Effector memory CD4-positive, alpha-beta T cell (primary cell): ENCODE results near the gene LGALS12.

Source experiments
- DNase-seq, 3 donors: peaks; one replicate each; pipeline ENCODE4 v3.0.0-alpha.2; 2020
- H3K27ac ChIP-seq: 2 replicates; pipeline ENCODE4 v1.7.0; 2013; ENCODE audit warnings: mild to moderate bottlenecking, low read length, moderate library complexity; ENCODE audit not compliant: insufficient read depth, poor library complexity, severe bottlenecking
- H3K27me3 ChIP-seq: replicated peaks from 2 replicates; pipeline ENCODE4 v1.7.0; 2013; ENCODE audit warnings: mild to moderate bottlenecking, low read length; ENCODE audit not compliant: insufficient read depth, control insufficient read depth, poor library complexity, severe bottlenecking
- H3K36me3 ChIP-seq: 2 replicates; pipeline ENCODE4 v1.7.0; 2013; ENCODE audit warnings: mild to moderate bottlenecking, low read length, moderate library complexity; ENCODE audit not compliant: control insufficient read depth, insufficient read depth
- H3K4me1 ChIP-seq: 2 replicates; pipeline ENCODE4 v1.7.0; 2013; ENCODE audit warnings: low read length, mild to moderate bottlenecking; ENCODE audit not compliant: control insufficient read depth, insufficient read depth, poor library complexity, severe bottlenecking
- H3K4me3 ChIP-seq: 2 replicates; pipeline ENCODE4 v1.7.0; 2013; ENCODE audit warnings: low read length, low read depth, mild to moderate bottlenecking; ENCODE audit not compliant: insufficient read depth, poor library complexity, severe bottlenecking
- H3K9me3 ChIP-seq: 2 replicates; pipeline ENCODE4 v1.7.0; 2013; ENCODE audit warnings: mild to moderate bottlenecking, low read length, moderate library complexity; ENCODE audit not compliant: control insufficient read depth

The LGALS12 gene

DNA sequence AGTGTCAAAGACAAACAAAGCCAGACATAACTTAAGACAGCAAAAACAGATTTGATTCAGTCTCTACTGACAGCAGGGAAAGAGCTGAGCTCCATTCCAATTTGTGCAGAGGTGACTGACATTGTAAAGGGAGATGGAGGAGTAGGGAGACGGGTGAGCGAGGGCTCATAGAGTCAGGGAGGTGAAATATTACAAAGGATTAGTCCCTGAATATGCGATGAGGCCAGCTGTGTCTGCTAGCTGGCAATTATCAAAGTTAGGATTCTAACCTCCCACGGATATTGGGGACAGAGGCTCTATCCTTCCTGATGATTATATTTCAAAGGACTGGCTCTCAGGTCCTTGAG is 49.0 kb downstream of the LGALS12 start:
- Histone ChIP-seq H3K27me3 (no peaks in the 10 kb centered on the region), H3K4me3 (no peak overlapping the region), H3K4me1 (peaks cover 22% of the 10 kb centered on the region), H3K9me3 (no peaks in the 10 kb centered on the region), H3K36me3 (no peaks in the 10 kb centered on the region), H3K27ac (no peak overlapping the region)
- DNase-seq, result no peak

DNA sequence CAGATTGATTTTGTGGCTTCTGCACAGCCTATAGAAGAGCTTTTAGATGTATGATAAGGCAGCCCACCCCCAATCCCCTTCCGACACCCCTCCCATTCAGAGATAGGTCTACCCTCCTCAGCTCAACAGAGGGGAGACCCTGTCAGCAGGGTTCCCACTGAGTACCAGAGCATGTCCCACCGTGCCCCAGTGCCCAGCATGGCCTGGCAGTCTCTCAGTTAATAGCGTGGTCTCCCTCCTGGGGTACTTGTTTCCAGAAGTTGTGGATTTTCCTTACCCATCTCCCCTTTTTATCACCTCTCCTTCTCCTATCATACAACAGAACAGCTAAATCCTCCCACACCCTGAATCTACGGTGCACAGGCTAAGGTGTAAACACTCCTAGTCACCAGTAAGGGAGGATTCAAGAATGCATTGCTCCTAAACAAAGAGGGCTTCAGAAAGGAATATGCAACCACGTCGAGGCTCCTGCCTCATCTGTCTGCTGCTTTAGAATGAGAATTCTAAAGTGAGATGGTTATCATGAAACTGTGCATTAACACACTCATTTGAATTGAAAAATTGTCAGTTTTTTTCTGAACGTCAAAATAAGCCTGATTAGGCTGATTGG is 50.6 kb downstream of the LGALS12 start:
- no peaks in the 10 kb centered on the region for H3K27me3 ChIP-seq
- no peak for DNase-seq
- no peak overlapping the region for H3K4me3 ChIP-seq
- H3K36me3 ChIP-seq, result no peaks in the 10 kb centered on the region
- H3K9me3 ChIP-seq, result no peaks in the 10 kb centered on the region
- H3K4me1 ChIP-seq, result peaks cover 32% of the 10 kb centered on the region
- no peak overlapping the region for H3K27ac ChIP-seq

DNA sequence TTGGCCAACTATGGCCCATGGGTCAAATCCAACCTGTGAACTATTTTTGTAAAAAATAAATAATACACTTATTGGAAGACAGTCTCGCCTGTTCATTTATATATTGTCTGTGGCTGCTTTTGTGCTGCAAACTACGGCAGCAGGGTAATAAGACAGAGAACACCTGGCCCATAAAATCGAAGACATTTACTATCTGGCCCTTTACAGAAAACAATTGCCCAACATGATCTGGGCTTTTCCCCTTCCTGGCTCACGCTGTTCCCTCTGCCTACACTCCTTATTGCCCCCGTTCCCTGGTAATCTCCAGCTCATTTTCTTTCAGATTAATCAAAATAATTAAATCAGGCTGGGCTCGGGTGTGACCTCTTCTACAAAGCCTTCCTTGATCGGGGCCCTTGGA is 51.7 kb downstream of the LGALS12 start:
- H3K27ac ChIP-seq, result no peak overlapping the region
- no peaks in the 10 kb centered on the region for H3K36me3 ChIP-seq
- H3K27me3 ChIP-seq, result no peaks in the 10 kb centered on the region
- no peak overlapping the region for H3K4me3 ChIP-seq
- H3K9me3 ChIP-seq, result no peaks in the 10 kb centered on the region
- H3K4me1 ChIP-seq, result peaks cover 31% of the 10 kb centered on the region
- no peak for DNase-seq

DNA sequence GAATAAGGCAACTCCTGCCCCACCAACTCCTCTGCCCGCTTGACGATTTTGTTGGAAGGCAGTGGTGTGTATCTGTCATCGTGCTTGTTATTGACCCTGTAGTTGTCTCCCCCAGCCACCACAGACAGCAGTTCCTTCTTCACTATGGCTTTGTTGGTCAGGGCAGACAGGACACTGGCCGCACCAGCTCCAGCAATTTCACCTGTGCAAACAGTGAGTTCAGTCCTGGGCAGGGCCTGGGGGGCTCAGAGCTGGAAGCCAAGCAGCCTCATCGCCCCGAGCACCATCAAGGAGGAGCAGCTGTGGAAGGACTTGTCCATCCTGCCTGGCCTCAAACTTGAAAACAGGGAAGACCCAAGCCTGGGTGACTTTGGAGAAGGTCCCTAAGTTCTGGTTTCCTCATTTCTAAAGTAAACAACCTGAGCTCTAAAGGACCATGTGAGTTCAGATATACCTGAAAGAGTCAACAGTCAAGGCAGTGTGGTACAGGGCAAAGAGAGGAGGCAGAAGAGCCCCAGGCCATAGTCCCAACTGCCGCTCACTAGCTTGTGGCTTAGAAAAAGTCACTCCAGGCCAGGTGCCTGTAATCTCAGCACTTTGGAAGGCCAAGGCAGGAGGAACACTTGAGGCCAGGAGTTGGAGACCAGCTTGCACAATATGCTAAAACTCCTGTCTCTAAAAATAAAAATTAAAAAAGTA is 52.7 kb downstream of the LGALS12 start:
- Histone ChIP-seq H3K36me3 (no peaks in the 10 kb centered on the region), H3K4me3 (no peak overlapping the region), H3K27me3 (no peaks in the 10 kb centered on the region), H3K9me3 (no peaks in the 10 kb centered on the region), H3K4me1 (peaks cover 21% of the 10 kb centered on the region), H3K27ac (no peak overlapping the region)
- no peak for DNase-seq

DNA sequence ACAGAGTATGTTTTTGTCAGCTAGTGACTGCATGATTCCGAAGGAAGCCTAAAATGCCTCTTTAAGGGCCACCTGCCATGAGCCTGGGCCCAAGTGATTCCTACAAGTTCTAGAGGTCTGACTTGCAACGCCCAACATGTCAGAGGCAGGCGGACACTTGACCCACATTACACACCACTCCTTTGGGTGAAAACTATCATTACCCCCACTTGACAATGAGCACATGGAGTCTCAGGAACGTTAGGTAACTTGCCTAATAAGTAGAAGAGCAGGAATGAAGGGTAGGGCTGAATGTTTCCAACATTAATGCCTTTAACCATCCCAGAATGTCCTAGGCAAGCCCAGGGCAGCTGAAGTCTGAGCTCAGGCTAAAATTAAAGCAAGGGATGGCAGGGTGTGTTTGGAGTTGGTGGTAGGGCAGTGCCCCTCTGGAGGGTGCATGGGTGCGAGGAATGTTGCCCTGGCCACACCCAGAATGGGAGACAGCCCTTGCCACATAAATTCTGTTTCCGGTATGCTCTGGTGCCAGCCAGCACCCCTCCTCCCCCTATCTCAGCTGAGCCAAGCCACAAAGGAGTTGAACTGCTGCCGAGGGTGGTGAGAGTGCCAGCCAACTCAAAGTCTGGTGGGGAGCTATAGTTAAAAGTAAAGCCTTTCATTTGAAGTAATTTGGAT is 54.8 kb downstream of the LGALS12 start:
- DNase-seq, result no peak
- Histone ChIP-seq H3K4me3 (no peak overlapping the region), H3K27ac (no peak overlapping the region), H3K36me3 (no peaks in the 10 kb centered on the region), H3K9me3 (no peaks in the 10 kb centered on the region), H3K27me3 (no peaks in the 10 kb centered on the region), H3K4me1 (peaks cover 20% of the 10 kb centered on the region)

DNA sequence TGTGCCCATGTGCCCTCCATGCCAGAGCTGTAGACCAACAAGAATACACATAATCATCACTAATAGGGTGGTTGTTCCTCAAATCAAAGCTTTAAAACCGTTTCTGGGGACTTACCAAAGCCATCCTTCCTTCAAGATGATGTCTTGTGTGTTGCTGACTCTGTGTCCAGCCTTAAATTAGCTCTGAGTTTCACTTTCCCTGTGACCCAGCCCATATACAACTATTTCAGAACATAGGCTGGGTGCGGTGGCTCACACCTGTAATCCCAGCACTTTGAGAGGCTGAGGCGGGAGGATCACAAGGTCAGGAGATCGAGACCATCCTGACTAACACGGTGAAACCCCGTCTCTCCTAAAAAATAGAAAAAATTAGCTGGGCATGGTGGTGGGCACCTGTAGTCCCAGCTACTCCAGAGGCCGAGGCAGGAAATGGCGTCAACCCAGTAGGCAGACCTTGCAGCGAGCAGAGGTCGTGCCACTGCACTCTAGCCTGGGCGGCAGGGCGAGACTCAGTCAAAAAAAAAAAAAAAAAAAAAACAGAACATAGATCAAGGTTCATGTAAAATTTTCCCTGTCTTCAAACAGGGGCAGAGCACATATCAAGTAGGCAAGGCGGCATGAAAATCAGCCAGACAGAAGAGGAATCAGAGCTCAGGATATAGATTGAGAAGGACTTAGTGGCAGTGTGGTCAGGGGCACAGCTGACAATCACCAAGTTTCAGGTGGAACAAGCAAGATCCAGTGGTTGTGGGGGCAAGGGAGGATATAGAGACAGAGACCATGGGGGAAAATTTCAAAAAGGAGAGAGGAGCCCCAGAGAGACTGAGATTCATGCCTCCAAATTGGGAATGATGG is 57.5 kb downstream of the LGALS12 start, which contains the start of gene PLAAT2:
TSS of gene PLAAT2 (minus strand) at position 179 of the 855 bp plus-strand sequence. CDS start at position 124, 55 bp downstream.
- Histone ChIP-seq H3K27me3 (no peaks in the 10 kb centered on the region), H3K4me1 (peaks cover 23% of the 10 kb centered on the region), H3K9me3 (no peaks in the 10 kb centered on the region), H3K27ac (no peak within 1 kb of the TSS), H3K36me3 (no peaks in the 10 kb centered on the region), H3K4me3 (no peak within 1 kb of the TSS)
- DNase-seq, result no peak

DNA sequence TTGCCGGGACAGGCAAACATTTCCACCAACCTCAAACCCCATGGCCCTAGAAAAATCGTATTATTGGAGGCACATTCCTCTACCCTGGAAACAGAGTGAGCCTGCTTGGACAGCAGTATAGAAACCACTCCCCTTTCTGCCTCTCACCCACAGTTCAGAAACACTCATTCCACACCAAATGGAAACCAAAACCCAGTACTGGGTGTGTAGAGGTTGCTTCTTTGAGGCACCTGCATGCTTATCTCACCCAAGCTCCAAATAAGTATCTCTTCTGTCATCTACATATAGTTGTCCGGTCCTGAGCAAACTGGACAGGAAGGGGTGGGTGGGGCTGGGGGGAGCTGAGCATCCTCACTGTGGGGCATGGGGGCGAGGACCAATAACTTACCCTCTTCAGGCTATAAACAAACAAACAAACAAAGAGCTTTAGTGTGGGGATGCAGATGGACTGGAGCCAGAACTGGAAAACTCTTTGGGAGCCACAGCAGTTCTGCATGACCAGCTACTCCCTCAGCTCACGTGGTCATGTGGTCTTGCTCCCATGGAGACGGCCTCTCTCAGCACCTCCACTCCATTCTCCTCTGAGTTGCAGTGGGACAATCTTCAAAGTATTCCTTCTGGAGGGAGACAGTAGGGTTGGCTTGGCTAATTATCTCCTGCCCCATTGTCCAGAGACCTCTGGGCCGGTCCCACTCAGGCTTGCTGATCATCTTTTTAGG is 58.3 kb downstream of the LGALS12 start:
- Histone ChIP-seq H3K36me3 (no peaks in the 10 kb centered on the region), H3K4me1 (peaks cover 23% of the 10 kb centered on the region)

DNA sequence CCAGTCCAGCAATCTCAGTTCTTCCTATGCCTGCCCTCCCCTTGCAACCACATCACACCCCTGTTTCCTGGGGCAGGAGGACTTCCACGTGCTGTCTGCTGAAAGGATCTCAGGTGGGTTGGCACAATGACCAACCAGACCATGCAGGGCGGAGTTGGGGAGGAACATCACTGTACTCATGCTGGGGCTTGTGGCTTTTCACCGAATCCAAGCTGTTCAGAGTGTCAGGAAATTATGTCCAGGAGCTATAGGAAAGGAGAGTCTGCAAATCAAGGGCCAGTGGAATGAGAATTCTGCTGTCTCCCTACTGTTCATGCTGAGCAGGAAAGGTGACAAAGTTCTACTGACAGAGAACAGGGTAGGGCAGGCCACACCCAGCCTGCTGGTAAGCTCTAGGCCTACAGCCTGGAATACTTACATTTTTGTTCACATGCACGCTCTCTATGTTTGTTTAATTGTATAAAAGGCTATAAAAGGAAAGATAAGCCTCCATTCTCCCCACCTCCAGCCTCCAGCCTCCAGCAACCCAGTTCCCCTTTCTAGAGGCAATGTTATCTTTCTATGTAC is 59.0 kb downstream of the LGALS12 start:
- DNase-seq, result no peak
- Histone ChIP-seq H3K9me3 (no peaks in the 10 kb centered on the region), H3K4me1 (peaks cover 23% of the 10 kb centered on the region), H3K4me3 (no peak overlapping the region), H3K27me3 (no peaks in the 10 kb centered on the region), H3K27ac (no peak overlapping the region), H3K36me3 (no peaks in the 10 kb centered on the region)

More for the DNA sequence above, 58.3 kb downstream of the LGALS12 start:
- Histone ChIP-seq H3K9me3 (no peaks in the 10 kb centered on the region), H3K27ac (no peak overlapping the region), H3K4me3 (no peak overlapping the region), H3K27me3 (no peaks in the 10 kb centered on the region)
- DNase-seq, result no peak
